Epithelial cell of prostate (primary cell): Measurements from ENCODE around the gene OTUD5.
A peak's percentile ranks its signal among the peaks of the same experiment; 100 is the strongest.
"Not testable (repeated sequence)": the region's sequence is repeated elsewhere in the genome, so short reads cannot be mapped to it uniquely, and the experiment has no call there.

Experiments used
- DNase-seq: peaks from one replicate; pipeline ENCODE4 v3.0.0-alpha.2; 2011; ENCODE audit warnings: low read depth, low spot score
- H3K27ac ChIP-seq: fragments of 450-650 bp; 2 replicates; pipeline ENCODE4 v1.5.1; 2017; ENCODE audit warnings: mild to moderate bottlenecking

The OTUD5 gene, protein sequence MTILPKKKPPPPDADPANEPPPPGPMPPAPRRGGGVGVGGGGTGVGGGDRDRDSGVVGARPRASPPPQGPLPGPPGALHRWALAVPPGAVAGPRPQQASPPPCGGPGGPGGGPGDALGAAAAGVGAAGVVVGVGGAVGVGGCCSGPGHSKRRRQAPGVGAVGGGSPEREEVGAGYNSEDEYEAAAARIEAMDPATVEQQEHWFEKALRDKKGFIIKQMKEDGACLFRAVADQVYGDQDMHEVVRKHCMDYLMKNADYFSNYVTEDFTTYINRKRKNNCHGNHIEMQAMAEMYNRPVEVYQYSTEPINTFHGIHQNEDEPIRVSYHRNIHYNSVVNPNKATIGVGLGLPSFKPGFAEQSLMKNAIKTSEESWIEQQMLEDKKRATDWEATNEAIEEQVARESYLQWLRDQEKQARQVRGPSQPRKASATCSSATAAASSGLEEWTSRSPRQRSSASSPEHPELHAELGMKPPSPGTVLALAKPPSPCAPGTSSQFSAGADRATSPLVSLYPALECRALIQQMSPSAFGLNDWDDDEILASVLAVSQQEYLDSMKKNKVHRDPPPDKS

DNA sequence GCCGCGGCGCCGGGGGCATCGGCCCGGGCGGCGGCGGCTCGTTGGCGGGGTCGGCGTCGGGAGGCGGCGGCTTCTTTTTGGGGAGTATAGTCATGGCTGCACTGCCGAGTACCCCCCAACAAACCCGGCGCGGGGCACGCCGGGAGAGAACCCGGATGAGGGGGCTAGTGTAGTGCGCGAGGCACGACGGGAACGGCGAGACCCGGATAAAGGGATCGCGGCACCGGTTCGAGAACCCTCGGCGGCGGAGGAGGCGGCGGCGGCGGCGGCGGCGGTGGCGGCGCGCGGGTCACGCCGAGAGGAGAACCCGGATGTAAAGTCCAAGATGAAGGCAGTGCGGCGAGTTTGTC lies at the start of gene OTUD5:
TSS of gene OTUD5 (minus strand) at position 131 of the 350 bp plus-strand sequence. CDS start at position 94, 37 bp downstream.
- no peak for DNase-seq
- peak within 1 kb of the TSS; percentile 91 for H3K27ac ChIP-seq

DNA sequence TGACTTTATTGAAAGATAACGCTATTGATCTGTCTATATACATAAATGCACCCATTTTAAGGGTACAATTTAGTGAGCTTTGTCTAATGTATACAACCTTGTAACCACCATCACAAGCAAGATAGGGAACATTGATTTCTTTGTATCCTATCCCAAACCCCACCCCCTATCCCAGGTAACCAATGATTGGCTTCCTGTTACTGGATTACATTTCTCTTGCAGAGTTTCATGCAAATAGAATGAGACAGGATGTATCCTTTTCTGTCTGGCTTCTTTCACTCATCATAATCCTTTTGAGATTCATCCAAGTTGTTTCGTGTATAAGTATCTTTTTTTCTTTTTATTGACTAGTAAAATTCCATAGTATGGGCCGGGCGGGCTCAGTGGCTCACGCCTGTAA lies 46.3 kb upstream of the OTUD5 start:
- no peak for DNase-seq
- H3K27ac ChIP-seq: peak overlapping the region; percentile 11

DNA sequence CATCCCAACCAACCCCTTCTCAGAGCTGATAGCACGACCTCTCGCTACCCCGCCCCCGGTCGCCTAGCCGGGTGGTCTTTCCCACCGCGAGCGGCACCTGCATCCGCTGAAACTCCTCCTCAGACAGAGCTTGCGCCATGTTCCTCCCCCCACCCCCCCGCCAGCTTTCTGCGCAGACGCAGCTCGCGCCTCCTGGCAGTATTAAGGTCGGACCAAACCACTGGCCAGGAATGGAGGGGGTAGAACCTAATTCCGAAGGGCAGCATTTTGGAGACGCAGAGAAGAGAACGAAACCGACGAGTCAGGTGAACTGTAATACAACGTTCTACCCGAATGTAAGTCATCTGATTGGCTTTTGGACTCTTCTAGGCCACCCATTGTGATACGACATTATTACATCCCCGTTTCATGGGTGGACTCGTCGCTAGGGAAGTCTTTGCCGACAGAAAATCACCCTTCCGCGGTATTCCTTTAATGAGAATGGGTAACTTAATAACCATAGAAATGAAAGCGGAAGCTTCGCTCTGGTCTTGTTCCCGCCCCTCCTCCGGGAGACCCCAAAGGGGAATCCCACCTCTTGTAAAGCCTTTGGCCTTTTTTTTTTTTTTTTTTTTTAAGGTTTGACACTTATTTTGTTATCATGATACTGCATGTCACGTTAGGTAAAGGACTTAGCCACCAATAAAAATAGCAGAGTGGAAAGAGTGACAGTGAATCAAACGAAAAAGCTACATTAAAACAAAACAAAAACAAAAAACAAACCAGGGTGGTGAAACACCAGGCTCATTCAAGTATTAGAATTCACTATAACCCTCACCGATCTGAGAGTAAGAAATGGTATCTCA lies 44.9 kb upstream of the OTUD5 start, which contains the start of gene GRIPAP1:
TSS of gene GRIPAP1 (minus strand) at position 174 of the 845 bp plus-strand sequence. CDS start at position 139, 35 bp downstream.
- DNase-seq: peak; percentile 37
- H3K27ac ChIP-seq: peak within 1 kb of the TSS; percentile 69

DNA sequence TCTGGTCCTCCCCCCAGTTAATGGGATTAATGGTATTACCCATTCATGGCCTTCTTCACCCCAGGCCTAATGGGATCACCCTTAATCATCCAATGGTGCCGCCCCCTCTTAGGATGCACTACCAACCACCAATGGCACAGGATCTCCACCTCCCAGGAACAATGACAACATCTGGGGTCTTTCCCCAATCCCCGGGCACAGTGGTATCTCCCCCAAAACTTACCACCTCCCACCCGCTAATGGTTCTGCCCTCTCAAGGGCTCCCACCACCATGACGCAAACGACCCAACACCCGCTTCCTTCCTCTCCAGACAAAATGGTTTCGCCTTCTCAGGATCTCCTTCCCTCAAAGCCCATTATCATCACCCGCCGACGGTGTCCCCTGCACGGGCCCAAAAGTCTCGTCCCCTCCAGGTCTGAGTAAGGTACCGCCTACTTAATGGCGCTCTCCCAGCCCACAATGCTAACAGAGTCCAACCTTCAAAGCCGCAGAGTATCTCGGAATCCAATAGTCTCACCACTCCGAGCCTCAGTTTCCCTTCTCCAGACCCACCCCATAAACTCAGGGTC lies 44.2 kb upstream of the OTUD5 start:
- peak overlapping the region; percentile 69 for H3K27ac ChIP-seq
- DNase-seq: no peak

DNA sequence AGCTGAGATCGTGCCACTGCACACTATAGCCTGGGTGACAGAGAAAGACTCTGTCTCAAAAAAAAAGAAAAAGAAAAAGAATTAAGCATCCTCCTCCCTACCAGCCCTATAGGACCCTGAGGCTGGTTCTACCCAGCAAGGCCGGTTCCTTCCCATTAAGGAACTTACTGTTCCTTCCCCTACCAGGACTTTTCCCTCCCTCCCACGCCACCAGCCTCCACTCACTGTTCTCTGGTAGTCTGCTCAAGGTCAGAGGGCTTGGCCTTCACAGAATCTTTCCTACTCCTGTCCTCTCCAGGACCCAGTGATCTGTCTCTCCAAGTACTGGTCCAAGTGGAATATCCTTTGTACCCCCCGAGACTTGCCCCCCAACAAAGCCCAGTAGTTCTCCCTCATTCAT lies 43.2 kb upstream of the OTUD5 start:
- no peak for DNase-seq
- no peak overlapping the region for H3K27ac ChIP-seq

DNA sequence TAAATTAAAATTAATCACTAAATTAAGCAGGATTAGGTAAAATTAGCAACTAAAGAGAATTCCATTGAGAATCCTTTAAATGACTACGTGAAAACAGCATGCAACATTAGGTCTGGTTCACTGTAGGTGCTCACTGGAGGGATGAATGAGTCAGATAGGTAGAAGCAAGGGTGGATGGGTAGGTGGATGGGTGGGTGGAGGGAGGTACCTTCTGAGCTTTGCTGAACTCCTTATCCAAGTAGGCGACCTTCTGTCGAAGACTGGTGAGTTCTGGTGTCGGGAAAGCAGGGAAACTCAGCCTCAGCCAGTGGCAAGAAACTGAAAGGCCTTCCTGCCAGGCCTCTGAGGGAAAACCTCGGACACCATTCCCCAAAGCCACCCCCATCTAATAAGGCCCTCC lies 41.6 kb upstream of the OTUD5 start:
- no peak for DNase-seq
- H3K27ac ChIP-seq: no peak overlapping the region

DNA sequence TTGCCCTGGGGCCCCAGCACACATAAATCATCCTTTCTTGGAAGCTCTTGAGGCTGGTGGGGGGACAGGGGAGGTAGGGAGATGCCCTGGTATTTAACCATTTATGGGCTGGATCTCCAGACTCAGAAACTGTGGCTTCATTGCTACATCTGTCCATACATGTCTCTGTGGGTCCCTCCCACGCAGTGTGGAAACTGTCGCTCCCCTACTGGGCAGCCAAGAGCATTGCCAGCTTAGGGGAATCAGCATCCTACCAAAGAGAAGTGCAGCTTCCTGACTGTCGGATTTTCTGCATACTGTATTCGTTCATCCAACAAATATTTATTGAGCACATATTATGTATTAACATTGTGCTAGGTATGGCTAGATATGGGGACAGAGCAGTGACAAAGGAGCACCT lies 41.0 kb upstream of the OTUD5 start:
- DNase-seq: no peak
- H3K27ac ChIP-seq: no peak overlapping the region

DNA sequence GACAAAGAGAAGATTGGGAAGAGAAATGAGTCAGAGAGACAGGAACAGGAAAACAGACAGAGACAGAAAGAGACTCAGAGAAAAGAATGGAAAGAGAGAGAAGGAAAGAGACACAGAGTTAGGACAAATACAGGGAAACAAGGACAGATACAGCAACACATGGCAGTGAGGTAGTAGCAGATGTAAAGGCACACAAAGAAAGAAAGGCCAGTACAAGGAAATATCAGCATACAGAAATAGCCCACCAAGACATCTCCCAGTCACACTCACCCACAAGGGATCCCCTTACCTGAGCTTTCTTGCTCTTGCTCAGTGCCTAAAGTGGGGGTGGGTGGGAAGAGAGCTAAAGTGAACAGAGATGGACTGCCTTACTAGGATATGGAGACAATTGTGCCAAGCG lies 40.5 kb upstream of the OTUD5 start:
- no peak overlapping the region for H3K27ac ChIP-seq
- DNase-seq: no peak

DNA sequence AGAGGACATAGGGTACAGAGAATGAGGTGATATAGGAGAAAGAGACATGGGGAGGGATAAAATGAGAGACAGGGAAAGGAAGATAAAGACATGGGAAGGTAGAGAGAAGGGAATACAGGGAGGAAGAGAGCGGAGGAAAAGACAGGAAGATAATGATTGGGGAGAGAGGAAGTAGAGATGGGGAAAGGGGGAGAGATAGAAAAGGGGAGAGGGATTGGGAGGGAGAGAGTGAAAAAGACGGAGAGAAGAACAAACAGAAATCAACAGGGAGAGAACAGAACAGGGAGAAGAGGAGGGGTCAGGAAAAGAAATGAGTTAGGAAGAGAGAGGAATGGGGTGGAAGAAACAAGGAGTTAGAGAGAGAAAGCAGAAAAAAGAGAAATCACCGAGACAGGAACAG lies 40.0 kb upstream of the OTUD5 start:
- DNase-seq: no peak

DNA sequence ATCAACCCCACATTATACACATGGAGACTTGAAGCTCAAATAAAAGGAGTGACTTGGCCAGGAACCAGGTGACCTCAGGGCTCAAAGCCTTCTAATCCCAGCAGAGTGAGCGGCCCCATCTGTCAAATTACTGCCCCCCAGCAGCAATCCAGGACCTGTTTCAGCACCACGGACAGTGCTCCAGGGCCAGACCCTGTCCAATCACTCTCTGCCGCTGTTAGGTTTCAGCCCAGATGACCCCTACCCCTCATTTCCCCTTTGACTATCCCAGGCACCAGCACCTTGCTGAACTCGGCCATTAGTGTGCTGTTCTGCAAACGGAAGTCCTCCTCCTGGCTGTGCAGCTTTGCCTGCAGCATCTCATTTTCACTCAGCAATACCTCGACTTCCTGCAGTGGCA lies 39.6 kb upstream of the OTUD5 start:
- DNase-seq: no peak
- no peak overlapping the region for H3K27ac ChIP-seq

More for the DNA sequence above, 40.0 kb upstream of the OTUD5 start:
- no peak overlapping the region for H3K27ac ChIP-seq

DNA sequence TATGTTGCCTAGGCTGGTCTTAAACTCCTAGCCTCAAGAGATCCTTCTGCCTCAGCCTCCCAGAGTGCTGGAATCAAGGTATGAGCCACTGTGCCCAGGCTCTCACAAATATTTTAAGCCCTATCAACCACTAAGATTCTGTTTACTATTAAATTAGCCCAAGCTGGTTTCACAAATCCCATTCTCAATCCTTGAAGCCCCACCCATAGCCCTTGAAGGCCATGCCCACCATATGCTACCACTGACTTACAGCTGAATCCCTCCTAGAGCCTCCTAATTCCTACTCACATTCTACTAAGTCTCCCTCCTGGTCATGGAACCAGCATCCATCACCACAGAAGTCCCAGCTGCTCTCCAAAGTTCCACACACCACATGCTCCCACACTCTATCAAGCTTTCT lies 34.9 kb upstream of the OTUD5 start:
- DNase-seq: no peak
- no peak overlapping the region for H3K27ac ChIP-seq

DNA sequence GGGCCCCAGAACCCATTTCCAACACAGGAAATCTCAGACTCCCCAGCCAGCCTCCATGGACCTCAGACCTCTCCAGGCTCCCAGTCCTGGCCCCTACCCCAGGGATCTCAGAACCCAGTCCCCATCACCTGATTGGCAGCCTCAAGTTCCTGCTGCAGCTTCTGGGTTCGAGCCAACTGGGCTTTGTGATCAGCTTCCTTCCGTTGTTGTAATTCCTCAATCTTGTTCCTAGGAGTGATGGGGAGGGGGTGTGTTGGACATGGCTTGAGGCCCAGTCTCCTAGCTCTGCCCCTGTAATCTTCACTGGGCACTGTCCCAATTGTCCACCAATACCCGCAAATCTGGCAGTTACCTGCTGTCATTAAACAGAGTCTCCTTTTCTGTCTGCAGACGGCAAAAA lies 32.1 kb upstream of the OTUD5 start:
- H3K27ac ChIP-seq: no peak overlapping the region
- DNase-seq: no peak

DNA sequence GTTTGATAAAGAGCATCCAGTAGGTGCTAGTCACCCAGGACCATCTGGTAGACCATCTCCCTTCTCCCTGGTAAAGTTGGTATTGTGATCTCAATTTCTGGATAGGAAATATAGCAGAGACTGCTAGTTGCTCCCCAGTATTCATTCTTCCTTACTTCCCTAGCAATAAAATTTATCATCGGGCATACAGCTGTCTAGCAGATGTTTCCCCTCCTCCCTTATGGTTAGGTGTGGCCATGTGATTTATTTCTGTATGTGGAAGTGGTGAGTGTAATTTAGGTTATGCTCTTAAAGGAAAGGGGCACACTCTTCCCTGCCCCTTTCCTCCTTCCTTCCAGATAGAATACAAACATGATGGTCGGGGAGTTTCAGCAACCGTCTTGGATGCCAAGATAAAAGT lies 26.5 kb upstream of the OTUD5 start:
- no peak for DNase-seq
- H3K27ac ChIP-seq: no peak overlapping the region

DNA sequence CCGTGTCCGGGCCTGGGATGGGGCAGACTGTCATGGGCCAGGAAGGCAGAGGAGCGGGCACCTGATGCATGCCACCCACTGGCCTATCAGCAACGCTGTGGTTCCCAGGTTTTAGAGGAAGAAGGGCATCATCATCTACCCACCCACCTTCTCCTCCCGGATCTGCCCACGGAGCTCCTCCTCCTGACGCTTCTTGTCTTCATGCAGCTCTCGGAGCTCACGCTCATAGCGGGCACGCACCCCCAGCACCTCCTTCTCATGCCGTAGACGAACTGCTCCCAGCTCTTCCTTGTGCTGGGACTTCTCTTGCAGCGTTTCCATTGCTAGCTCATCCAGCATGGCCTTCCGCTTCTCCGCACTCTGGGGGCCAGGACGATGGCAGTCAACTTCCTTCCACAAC lies 25.7 kb upstream of the OTUD5 start:
- DNase-seq: no peak
- H3K27ac ChIP-seq: no peak overlapping the region

DNA sequence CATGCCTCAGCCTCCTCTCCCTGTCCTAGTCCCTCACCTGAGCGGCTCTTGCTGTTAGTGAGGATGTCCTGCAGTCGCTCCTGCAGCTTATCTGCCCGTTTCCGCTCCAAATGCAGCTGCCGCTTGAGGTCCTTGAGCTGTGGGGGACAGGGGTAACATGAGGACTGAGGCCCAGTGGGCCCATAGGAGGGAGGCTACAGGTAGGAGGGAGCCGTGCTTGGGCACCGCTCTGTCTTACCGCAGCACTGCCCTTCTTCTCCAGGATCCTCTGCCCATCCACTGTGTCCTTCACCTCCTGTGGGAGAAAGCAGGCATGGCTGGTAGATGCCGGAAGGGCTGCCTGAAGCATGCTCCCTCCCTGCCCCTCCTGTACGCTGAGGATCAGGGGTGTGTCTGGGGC lies 23.8 kb upstream of the OTUD5 start:
- DNase-seq: no peak
- H3K27ac ChIP-seq: no peak overlapping the region

DNA sequence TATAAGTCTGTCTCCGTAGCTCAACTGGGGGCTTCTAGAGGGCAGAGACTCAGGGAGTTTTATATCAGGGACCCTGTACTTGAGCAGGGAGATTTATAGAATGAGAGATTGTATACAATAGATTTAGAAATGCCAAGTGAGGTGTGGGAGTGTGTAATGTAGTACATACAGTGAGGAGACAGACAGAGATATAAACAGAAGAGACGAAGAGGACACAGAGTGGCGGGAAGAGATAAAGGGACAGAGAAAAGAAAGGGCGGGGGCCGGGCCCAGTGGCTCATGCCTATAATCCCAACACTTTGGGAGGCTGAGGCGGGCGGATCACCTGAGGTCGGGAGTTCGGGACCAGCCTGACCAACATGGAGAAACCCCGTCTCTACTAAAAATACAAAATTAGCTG lies 22.9 kb upstream of the OTUD5 start:
- not testable (repeated sequence) for DNase-seq, H3K27ac ChIP-seq

DNA sequence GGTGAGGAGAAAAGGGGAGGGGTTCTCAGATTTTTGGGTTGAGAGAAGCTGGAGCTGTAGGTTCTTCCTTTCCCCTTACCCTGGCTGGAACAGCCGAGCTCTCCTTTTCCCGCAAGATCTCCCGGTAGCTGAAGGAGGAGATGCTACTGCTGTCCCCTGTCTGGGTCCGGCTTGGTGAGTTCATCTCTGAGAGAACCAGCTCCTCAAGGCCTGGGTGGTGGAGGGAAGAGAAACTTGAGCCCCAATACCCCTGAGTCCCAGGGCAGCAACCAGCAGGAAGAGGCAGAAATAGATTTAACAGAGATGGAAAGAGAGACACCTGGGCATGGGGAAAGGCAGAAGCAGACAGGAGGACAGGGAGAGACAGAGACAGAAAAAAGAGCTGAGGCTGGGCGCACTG lies 20.8 kb upstream of the OTUD5 start:
- H3K27ac ChIP-seq: no peak overlapping the region
- no peak for DNase-seq

DNA sequence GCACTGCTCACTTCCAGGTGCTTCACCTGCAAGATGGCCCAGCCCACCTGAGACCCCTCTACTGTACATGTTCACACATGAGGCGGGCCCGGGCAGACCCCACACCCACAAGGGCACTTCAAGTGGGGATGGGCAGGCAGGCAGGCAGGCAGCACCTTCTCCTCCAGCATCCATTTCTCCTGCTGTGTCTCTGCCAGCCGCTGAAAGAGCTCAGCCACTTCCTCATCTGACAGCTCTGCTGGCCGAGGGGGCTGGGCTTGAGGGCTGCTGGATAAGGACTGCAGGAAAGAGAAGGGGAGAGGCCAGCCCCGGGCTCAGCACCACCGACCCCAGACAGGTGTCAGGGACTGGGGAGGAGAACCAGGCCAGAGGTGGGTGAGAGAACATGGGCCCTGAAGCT lies 18.7 kb upstream of the OTUD5 start:
- DNase-seq: no peak

DNA sequence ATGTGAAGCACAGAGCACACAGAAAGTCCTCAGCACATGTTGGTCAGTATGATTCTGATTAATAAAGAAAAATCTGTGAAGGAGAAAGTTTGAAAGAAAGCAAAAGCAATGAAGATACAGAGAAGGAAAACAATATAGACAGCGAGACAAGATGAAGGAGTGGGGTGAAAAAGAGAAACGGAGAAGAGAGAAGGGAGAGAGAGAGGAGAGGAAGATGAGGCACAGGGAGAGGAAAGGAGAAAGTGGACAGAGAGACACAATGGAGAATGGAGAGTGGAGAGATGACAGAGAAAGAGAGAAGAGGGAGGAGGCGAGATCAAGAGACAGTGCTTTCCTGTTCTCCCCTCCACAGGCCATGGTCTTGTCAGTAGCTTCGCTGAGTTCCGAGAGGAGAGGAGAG lies 18.1 kb upstream of the OTUD5 start:
- H3K27ac ChIP-seq: no peak overlapping the region
- DNase-seq: no peak

More for the DNA sequence above, 18.7 kb upstream of the OTUD5 start:
- H3K27ac ChIP-seq: no peak overlapping the region

DNA sequence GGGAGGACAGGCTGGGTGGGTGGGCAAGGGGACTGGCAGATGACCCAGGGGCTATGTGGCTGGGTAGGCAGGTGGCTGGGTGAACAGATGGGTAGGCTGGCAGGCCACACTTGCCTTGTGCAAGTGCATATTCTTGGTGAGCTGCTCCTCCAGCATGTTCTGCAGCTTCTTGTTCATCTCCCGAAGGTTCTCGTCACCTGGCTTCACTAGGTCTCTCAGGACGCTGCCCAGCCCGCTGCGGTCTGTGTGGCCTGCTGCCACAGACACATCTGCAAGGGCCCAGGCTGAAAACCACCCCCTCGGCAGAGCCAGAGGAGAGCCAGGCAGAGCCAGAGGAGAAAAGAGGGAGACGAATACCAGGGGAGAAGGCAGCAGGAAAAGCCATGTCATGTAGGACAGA lies 17.6 kb upstream of the OTUD5 start:
- DNase-seq: no peak
- no peak overlapping the region for H3K27ac ChIP-seq

DNA sequence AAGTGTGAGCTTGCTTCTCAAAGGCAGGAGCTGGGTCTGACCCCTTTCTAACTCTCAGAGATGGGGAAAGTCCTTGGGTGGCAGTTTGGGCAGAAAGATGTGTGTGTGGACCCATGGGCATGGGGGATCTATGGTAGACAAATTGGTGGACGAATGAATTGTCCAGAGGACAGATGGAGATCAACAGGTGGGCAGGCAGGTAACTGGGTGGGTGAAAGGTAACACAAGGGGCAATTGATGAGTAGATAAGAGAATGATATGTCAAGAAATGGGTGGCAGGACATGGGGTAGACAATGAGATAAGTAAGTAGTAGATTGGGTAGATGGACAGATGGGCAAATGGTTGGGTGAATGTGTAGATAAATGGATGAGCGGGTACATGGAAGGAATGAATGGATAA lies 17.2 kb upstream of the OTUD5 start:
- no peak for DNase-seq

More for the DNA sequence above, 17.2 kb upstream of the OTUD5 start:
- no peak overlapping the region for H3K27ac ChIP-seq
